ENCODE data around the gene VPS50. TPM values are rescaled to one million over a fixed set of nuclear protein-coding genes. Genes with fewer than 3 reads are reported as not detected.

Gene VPS50
- total RNA-seq, 6 donors from 2014 or later, result 8.3 to 30.4 (median 21.9) TPM

DNA sequence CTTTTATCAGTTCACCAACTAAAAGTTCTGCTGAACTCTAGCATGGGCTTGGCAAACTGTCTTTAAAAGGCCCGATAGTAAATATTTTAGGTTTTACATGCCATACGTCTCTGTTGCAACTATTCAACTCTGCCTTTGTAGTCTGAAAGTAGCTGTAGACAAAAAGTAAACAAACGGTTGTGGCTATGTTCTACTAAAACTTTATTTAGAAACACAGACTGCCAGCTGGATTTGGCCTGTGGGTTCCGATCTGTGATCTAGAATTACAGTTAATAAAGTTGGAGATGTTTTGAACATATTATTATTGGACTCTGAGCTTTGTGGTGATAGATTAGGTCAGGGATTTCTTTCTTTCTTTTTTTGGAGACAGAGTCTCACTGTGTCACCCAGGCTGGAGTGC lies 33.1 kb downstream of the VPS50 start:
- no peaks in the 10 kb centered on the region for H3K27me3 ChIP-seq
- 81 to 84% methylated on average over 4 of the region's 4 CpGs for WGBS, 2 donors
- H3K4me3 ChIP-seq, result no peak overlapping the region
- DNase-seq (no peak), ATAC-seq (ENCODE audit: low FRiP score in 2 of 2) (no peak)
- H3K36me3 ChIP-seq, result peaks cover 0 to 31% (median 6%) of the 10 kb centered on the region in 4 donors
- H3K4me1 ChIP-seq, result no peaks in the 10 kb centered on the region
- no peak overlapping the region for H3K27ac ChIP-seq
- TF ChIP-seq EP300 (IDR thresholded peaks at IDR 0.05), result no peak
- no peaks in the 10 kb centered on the region for H3K9me3 ChIP-seq

DNA sequence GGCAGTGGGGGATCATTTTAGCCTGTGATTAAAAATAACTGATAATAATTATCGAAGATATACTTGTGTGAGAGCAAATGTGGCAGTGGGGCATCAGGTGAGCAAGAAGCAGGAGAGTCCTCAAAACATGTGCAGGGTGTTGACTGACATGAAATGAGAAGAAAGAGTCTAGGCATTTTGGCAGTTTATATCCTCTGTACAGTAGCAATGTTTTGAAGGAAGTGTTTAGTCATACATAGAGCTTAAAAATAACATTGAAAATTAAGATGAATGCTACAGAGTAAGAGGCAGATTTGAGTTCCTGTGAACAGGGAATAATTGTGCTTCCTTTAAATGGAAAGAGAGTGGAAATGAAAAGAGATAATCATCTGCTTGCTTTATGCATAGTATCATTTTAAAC lies 47.4 kb downstream of the VPS50 start:
- no peak overlapping the region for H3K4me3 ChIP-seq
- no peaks in the 10 kb centered on the region for H3K4me1 ChIP-seq
- H3K27ac ChIP-seq, result no peak overlapping the region
- peaks cover 0 to 39% (median 11%) of the 10 kb centered on the region in 4 donors for H3K36me3 ChIP-seq
- H3K27me3 ChIP-seq, result no peaks in the 10 kb centered on the region
- no peaks in the 10 kb centered on the region for H3K9me3 ChIP-seq
- TF ChIP-seq, protein P1, sequence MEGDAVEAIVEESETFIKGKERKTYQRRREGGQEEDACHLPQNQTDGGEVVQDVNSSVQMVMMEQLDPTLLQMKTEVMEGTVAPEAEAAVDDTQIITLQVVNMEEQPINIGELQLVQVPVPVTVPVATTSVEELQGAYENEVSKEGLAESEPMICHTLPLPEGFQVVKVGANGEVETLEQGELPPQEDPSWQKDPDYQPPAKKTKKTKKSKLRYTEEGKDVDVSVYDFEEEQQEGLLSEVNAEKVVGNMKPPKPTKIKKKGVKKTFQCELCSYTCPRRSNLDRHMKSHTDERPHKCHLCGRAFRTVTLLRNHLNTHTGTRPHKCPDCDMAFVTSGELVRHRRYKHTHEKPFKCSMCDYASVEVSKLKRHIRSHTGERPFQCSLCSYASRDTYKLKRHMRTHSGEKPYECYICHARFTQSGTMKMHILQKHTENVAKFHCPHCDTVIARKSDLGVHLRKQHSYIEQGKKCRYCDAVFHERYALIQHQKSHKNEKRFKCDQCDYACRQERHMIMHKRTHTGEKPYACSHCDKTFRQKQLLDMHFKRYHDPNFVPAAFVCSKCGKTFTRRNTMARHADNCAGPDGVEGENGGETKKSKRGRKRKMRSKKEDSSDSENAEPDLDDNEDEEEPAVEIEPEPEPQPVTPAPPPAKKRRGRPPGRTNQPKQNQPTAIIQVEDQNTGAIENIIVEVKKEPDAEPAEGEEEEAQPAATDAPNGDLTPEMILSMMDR (IDR thresholded peaks at IDR 0.05), result no peak
- TF ChIP-seq POLR2A (IDR thresholded peaks at IDR 0.05), result no peak
- no peak for DNase-seq
- 82 to 90% methylated on average over 1 of the region's 1 CpG for WGBS, 2 donors
- ATAC-seq (ENCODE audit: low FRiP score in 2 of 2), result no peak

DNA sequence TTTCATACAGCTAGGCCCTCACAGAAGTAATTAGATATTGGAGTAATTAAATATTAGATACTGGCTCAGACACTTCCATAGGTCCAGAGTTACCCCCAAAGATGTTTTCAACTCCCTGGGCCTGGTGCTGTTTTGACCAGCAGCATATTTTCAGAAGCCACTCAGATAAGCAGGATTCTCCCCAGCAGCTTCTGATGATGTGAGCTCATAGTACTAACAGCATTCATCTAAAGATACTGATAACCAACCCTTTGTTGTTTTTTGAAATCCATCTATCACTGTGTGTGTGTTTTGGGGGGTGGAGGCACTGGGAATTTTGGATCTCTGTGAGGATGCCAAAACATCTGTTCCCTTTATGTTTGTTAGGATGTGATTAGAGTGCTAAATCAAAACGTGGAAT lies 52.7 kb downstream of the VPS50 start:
- H3K27ac ChIP-seq, result no peak overlapping the region
- ATAC-seq (ENCODE audit: low FRiP score in 2 of 2), result no peak
- peaks cover 0 to 8% (median 2%) of the 10 kb centered on the region in 4 donors for H3K36me3 ChIP-seq
- no peak for DNase-seq
- no peak for TF ChIP-seq EP300 (IDR thresholded peaks at IDR 0.05)
- TF ChIP-seq, protein P1 (IDR thresholded peaks at IDR 0.05), result no peak
- TF ChIP-seq POLR2AphosphoS5 (IDR thresholded peaks at IDR 0.05), result no peak
- H3K9me3 ChIP-seq, result no peaks in the 10 kb centered on the region
- no peaks in the 10 kb centered on the region for H3K27me3 ChIP-seq
- 40 to 51% methylated on average over 1 of the region's 1 CpG for WGBS, 2 donors
- no peak overlapping the region for H3K4me3 ChIP-seq
- no peaks in the 10 kb centered on the region for H3K4me1 ChIP-seq

DNA sequence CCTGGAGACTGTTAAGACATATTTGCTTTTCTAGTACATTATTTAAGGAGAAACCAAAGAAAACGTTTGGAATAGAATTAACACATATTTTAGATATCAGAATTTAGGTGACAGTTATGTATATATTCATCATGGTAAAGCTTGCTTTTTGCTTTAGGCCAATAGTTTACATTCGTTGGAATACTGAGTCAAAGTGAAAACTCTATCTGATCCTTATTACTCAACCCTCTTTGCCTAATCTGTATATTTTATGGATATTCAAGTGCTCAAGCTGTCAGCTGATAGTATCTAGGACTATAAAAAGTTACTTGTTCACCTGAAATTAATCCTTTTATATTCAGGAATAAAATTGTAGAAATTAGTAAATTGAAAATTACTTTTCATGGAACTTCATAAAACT lies 61.1 kb downstream of the VPS50 start:
- TF ChIP-seq, protein P1 (IDR thresholded peaks at IDR 0.05), result no peak
- TF ChIP-seq POLR2AphosphoS5 (IDR thresholded peaks at IDR 0.05) (no peak), EP300 (IDR thresholded peaks at IDR 0.05) (no peak), POLR2A (IDR thresholded peaks at IDR 0.05) (no peak)
- no peaks in the 10 kb centered on the region for H3K4me1 ChIP-seq
- ATAC-seq (ENCODE audit: low FRiP score in 2 of 2) (no peak), DNase-seq (no peak)
- 81 to 83% methylated on average over 2 of the region's 2 CpGs for WGBS, 2 donors
- no peak overlapping the region for H3K4me3 ChIP-seq
- H3K27ac ChIP-seq, result no peak overlapping the region
- H3K9me3 ChIP-seq, result no peaks in the 10 kb centered on the region
- H3K27me3 ChIP-seq, result no peaks in the 10 kb centered on the region
- peaks cover 0 to 23% (median 2%) of the 10 kb centered on the region in 4 donors for H3K36me3 ChIP-seq

DNA sequence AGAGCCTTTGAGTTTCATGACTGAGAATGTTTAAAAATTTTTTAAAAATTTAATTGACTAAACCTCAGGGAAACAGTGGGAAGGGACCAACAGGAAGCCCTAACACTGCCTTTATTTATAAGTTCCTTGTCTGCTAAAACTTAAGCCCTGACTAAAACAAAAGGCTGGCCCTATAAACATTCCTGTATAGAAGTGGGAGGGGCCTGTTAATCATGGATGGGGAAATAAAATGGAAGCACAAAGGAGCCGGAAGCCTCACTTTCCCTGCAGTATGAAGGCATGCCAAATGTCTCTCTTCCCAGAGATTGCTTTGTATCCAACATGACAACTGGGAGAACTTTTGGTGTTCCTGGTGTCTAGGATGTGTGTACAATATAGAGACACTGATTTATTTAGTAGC lies 66.0 kb downstream of the VPS50 start:
- H3K27ac ChIP-seq, result no peak overlapping the region
- DNase-seq (no peak), ATAC-seq (ENCODE audit: low FRiP score in 2 of 2) (no peak)
- H3K4me3 ChIP-seq, result no peak overlapping the region
- no peaks in the 10 kb centered on the region for H3K4me1 ChIP-seq
- TF ChIP-seq, protein P1 (IDR thresholded peaks at IDR 0.05), result no peak
- TF ChIP-seq POLR2A (IDR thresholded peaks at IDR 0.05), result no peak
- no peak for TF ChIP-seq EP300 (IDR thresholded peaks at IDR 0.05)
- no peak for TF ChIP-seq POLR2AphosphoS5 (IDR thresholded peaks at IDR 0.05)
- H3K27me3 ChIP-seq, result no peaks in the 10 kb centered on the region
- no peaks in the 10 kb centered on the region for H3K9me3 ChIP-seq
- H3K36me3 ChIP-seq, result peaks cover 0 to 42% (median 2%) of the 10 kb centered on the region in 4 donors
- WGBS, 2 donors, result 89 to 96% methylated on average over 1 of the region's 1 CpG
